Left ventricle myocardium superior (tissue), 1 donor: ENCODE results near the gene OSBPL1A. TPM values are rescaled to one million over a fixed set of nuclear protein-coding genes. Genes with fewer than 3 reads are reported as not detected.
"Not testable (repeated sequence)": the region's sequence is repeated elsewhere in the genome, so short reads cannot be mapped to it uniquely, and the experiment has no call there.

Source experiments
- ATAC-seq: fragments of 200-7000 bp; cut with Tn5 transposase; one replicate; pipeline ENCODE4 v1.9.1; 2020; ENCODE audit warnings: mild to moderate bottlenecking, moderate library complexity
- DNase-seq: peaks from one replicate; pipeline ENCODE4 v3.0.0-alpha.2; 2020
- intact Hi-C: fragments of 100-400 bp; cut with micrococcal nuclease; formaldehyde crosslinking; loops from one replicate; pipeline ENCODE4 v1.11.0; 2022
- total RNA-seq: library from RNA; stranded (reverse); fragmentation: NEBNext Ultra II Directional; extraction: Animal tissue kit (Norgen Biotek cat#: 25700); gene quantifications from one replicate; pipeline ENCODE4 v1.2.1, GENCODE V29; 2021
- donor health status: DM: no; HTN: yes; CAD: no; lungs with severe emphysema.

The OSBPL1A gene
- total RNA-seq, 1 donor from 2014 or later: 95.2 TPM

DNA sequence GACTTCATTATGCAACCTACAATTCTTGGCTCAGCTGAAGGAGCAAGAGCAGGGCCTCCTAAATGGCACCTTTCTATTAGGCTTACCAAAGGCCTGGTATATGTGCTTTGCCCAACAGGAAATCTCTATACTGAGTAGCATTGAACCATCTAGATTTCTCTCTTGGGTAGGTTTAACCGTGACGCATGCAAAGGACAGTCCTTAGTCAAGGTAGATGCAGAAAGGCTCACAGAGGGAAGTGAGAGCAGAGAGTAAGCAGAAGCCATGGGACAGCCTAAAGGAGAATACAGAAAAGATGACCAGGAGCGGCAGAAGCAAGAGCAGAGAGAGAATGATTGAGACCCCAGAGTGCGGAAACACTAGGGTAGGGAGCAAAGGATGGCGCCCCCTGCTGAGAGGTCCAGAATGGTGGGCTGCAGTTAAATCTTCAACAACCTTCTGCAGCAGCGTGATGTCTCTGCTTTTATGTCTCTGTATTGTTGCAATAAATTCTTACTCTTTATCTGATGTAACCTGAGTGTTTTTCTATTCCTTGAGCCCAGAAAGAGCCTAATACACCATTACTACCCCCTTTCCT, 4.7 kb upstream of the OSBPL1A start:
- intact Hi-C loops: no loop called here
- ATAC-seq: no peak
- no peak for DNase-seq

DNA sequence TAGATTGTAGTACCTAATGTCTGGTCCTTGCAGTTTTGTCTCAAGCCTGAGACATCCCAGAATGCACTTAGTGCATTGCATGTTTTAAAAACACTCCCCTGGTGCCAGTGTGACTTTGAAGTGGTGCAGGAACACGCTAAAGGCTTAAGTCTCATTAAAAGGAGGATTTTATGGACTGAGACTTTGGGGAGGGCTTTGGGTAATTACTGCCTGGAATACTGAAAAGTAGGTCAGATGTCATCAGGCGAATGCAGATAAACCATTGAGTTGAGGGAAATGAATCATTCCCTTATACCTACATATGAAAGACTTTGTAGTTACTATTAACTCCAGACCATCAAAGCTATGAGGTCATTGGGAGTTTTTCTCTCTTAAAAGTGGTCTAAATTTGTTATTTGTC, 3.0 kb upstream of the OSBPL1A start:
- intact Hi-C loops: no loop called here
- DNase-seq: no peak
- ATAC-seq: no peak

DNA sequence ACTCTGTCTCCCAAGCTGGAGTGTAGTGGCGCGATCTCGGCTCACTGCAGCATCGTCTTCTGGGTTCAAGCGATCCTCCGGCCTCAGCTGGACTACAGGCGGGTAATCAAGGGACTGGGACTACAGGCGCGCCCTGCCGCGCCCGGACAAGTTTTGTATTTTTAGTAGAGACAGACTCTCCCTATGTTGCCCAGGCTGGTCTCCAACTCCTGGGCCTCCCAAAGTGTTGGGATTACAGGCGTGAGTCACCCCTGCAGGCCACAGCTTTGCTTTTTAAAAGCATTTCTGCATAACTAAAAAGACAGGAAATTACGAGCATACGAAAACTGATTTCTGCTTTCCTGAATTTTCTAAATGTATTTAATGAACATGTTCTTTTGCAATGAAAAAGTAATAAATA, 916 bp upstream of the OSBPL1A start:
- intact Hi-C loops: no loop called here
- DNase-seq (no peak), ATAC-seq (no peak)

DNA sequence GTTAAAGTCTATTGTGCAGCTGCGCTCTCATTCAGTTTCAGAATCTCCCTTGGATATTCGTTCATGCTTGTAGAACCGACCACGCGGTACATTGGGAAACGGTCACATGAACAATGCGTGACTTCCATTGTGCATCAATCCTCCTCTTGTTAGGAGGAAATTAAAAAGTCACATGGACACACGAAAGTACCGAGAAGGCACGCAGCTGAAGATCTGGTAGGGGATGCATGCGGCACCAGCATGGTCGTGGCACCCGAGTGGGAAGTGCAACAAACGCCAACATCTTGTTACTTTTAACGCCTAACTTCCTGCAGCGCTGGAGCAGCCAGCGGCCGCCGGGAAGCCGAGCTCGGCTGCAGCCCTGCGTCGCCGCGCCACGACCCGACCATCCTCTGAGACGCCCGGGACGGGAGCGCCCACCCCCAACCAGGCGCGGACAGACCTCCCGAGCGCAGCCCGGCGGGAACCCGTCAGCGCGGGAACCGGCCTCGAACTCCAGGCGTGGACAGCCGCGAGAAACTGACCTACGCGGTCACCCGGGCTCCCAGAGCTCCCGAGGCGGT, 412 bp downstream of the OSBPL1A start:
- intact Hi-C loops: no loop called here
- ATAC-seq (peak; percentile 55), DNase-seq (no peak)

DNA sequence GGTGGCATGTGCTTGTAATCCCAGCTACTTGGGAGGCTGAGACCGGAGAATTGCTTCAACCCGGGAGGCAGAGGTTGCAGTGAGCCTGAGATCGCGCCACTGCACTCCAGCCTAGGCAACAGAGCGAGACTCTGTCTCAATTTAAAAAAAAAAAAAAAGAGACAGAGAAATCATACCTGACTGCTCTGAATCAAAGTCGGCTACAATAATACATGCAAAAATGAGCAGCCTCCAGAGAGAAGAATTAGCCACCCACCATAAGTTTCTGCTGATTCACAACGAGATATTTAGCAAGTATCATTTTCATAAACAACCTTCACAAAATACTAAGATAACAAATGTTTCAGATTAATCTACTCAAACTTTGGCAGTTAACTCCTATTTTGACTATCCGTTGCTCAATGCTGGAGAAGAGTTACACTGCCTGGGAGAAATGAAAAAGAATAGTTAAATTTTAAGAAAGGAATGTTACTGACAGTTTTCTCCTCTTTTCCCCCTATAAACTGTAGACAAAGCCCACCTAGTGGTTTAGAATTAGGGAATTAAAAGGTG, 1.5 kb downstream of the OSBPL1A start:
- intact Hi-C loops: no loop called here
- ATAC-seq (no peak), DNase-seq (no peak)

DNA sequence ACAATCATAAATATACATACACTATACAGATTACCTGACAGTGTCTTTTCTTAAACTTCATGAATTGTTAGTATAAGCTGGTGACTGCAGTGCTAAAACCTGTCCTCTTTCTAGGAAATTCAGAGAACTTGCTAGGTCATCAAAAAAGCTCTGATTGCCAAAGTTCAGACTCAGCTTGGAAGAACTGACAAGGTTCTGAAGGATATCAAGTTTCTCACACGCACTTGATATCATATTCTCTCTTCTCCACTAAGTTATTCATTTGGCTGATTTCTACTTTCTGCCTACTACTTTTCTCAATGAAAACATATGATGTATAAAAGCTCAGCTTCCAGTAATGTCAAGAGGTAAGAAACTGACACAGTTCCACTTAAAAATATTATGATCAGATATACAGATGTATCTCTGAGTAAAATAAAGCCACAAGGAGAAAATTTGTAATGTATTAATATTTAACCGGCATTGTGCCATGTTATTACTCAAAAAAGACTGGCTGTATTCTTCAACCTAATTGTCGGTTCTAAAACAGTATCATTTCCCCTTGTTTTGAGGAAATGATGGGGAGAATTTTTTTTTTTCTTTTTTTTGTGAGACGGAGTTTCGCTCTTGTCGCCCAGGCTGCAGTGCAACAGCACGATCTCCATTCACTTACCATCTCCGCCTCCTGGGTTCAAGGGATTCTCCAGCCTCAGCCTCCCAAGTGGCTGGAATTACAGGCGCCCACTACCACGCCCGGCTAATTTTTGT, 2.4 kb downstream of the OSBPL1A start:
- intact Hi-C loops: no loop called here
- ATAC-seq (no peak), DNase-seq (no peak)

DNA sequence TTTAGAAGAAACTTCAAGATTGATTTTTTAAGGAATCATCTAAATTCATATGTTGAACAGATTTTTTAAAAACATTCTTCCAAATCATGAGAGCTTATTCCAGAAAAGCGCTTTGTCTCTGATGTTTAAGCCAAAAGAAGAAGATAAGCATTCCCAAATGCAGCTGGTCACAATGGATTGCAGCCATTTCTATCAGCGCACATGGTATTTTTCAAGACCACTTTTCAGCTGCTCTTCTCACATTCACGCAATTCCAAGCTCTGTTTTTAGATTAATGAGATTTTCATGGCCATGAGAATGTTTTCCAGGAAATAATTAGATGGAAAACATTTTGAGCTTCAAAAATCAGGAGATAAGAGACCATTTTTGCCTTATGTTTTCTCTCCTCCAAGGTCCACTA, 8.7 kb downstream of the OSBPL1A start:
- intact Hi-C loops: no loop called here
- peak; percentile 40 for ATAC-seq

DNA sequence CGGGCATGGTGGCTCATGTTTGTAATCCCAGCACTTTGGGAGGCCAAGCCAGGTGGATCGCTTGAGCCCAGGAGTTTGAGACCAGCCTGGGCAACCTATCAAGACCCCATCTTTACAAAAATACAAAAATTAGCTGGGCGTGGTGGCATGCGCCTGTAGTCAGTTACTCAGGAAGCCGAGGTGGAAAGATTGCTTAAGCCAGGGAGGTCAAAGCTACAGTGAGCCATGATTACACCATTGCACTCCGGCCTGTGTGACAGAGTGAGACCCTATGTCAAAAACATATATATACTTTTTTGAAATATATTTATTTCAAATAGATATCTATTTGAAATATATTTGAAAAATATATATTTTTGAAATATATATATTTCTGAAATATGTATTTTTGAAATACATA, 10.9 kb downstream of the OSBPL1A start:
- intact Hi-C loops: no loop called here
- no peak for ATAC-seq
- no peak for DNase-seq

More for the DNA sequence above, 8.7 kb downstream of the OSBPL1A start:
- DNase-seq: no peak

DNA sequence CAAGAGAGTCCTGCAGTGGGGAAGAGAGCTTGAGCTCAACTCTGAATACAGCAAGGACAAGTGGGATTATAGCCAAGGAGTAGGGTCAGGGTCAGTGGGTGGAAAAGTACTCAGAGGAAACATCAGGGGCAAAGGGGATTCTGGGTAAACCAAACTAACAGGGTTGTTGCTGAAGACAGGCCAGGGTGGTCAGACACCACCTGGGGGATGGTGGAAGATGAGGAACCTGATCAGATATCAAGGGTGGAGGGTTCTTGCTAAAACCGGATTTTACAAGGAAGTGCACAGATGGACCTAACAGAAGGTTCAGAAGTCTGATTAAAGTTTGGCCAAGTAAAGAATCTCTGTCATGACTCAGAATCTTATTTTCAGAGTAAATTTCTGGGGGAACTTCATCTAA, 16.5 kb downstream of the OSBPL1A start:
- intact Hi-C loops: no loop called here
- no peak for ATAC-seq
- DNase-seq: no peak

DNA sequence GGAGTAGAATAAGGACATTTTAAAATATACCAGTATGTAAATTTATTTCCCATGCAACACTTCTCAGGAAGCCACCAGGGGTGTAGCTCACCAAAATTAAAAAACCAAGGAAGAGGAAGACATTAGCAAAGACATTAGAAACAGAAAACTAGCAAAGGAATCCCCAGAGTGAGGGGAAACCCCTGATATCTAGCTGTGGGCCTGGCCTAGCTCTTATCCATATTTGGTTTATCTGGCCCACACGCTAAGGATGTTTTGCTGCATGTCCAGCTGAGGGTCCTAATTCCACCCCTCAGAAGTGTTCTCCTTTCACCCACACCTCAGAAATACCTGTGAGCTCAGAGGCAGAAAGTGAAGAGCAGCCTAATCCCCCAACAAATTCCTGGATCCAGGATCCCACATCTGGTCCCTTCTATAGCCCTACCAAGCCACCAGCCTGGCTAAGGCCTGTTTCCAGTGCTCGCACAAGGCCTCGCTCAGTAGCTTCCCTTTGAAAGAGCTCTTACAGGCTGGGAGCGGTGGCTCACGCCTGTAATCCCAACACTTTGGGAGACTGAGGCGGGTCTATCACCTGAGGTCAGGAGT, 17.4 kb downstream of the OSBPL1A start:
- no peak for ATAC-seq
- intact Hi-C loops: no loop called here
- DNase-seq: no peak

DNA sequence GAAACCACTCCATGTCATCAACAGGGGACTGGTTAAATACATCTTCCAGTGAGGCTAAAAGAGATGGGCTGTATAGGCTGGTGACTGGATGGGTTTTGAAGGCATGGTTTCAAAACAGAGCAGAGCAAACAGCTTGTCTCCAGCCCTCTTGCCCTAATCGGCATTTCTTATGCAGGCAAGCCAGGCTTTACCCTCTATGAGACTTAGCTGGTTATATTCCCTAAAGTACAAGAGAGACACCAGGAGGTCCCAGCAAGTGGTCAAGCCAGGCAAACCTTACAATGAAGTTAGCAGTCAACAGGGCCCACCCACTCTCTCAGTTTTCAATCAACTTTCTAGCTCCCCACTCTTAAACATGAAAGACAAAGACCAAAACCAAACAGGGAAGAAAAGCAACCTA, 19.0 kb downstream of the OSBPL1A start:
- no peak for ATAC-seq
- no peak for DNase-seq
- intact Hi-C loops: no loop called here

DNA sequence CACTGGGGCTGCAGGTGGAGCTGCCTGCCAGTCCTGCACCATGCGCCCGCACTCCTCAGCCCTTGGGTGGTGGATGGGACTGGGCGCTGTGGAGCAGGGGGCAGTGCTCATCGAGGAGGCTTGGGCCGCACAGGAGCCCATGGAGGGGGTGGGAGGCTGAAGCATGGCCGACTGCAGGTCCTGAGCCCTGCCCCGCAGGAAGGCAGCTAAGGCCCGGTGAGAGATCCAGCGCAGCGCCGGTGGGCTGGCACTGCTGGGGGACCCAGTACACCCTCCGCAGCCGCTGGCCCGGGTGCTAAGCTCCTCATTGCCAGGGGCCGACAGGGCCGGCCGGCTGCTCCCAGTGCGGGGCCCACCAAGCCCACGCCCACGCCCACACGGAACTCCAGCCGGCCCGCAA, 21.1 kb downstream of the OSBPL1A start:
- DNase-seq, ATAC-seq, intact Hi-C loops: not testable (repeated sequence)

DNA sequence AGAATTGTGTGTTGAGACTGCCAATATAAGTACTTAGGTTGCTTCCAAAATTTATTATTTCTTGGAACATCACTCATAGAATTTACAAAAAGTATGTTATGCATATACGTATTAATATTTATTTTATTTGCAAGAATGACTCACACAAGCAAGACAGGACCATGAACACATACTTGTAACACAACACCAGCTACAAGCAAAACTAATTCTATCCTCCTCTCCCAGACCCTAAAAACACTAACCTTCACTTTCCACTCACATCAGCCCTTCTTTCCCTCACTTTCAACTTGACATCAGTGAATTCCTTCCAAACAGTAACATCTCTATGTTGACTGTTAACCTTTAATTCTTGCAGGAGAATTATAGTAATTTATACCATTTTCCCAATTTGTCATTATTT, 24.3 kb downstream of the OSBPL1A start:
- DNase-seq: no peak
- ATAC-seq: no peak
- intact Hi-C loops: no loop called here

DNA sequence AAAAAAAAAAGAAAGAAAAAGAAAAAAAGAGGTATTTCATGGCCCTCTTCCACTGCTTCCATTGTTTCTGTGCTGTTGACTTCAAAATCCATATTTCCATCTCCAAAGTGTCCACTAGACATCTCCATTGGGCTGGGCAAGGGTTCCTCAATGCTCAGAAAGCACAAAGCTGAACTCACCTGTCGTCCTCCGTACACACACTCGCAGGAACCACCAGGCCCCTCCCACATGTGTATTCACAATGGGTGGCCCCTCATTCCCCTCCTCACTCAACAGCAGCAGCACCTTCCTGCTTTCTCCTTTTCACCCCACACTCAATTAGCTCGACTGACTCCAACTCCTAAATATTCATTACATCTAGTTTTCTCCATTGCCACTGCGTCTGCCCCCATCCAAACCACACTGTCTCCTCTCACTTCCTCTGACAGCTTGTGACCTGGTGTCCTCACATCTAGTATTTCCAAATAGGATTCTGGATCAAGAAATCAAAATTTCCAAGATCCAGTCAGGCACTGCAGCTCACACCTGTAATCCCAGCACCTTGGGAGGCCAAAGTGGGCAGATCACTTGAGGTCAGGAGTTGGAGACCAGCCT, 25.2 kb downstream of the OSBPL1A start:
- ATAC-seq (no peak), DNase-seq (no peak)
- intact Hi-C loops: no loop called here

DNA sequence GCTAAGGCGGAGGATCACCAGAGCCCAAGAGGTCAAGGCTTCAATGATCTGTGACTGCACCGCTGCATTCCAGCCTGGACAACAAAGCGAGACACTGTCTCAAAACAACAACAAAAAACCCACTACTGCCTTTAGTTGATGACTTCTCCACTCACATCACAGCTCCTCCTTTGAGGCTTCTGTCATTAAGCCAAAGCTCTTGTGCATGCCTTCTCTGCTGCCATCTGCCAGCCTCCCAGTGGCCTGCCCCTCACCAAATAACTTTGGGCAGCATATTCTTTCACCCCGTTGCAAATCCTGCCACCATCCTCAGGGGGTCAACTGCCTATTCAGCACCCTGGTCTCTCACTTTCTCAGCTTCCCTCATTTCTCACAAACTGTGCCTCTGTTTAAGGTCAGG, 27.5 kb downstream of the OSBPL1A start:
- DNase-seq (no peak), ATAC-seq (no peak)
- intact Hi-C loops: no loop called here

DNA sequence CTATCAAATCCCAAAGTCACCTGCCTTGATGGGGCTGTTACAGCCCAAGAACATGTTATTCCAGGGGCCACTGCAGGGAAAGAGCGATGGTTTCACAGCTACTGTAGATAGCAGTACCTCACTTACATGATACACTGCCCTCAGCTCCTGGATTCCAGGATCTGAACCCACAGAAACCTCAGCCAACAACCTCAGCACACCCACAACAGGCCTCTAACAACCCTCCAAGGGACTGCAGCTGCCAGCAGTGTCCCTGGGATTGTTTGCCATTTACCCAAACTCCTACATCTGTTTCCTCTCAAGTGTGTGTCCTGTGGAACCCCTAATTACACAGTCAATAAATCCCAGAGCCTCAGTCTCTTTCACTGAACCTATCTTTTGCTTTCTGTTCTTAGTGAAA, 28.2 kb downstream of the OSBPL1A start:
- no peak for ATAC-seq
- DNase-seq: no peak

DNA sequence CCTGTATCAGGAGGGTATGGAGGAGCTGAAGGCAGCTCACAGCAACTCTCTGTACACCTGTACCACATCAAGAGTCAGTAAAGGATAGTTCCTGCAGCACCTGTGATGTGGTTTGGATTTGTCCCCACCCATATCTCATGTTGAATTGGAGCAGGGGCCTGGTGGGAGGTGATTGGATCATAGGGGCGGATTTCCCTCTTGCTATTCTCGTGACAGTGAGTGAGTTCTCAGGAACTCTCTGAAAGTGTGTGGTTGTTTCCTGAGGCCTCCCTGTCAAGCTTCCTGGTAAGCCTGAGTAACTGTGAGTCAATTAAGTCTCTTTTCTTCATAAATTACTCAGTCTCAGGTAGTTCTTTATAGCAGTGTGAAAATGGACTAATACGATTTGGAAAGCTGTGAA, 28.9 kb downstream of the OSBPL1A start:
- intact Hi-C loops: no loop called here
- DNase-seq (no peak), ATAC-seq (no peak)

More for the DNA sequence above, 28.2 kb downstream of the OSBPL1A start:
- intact Hi-C loops: no loop called here

DNA sequence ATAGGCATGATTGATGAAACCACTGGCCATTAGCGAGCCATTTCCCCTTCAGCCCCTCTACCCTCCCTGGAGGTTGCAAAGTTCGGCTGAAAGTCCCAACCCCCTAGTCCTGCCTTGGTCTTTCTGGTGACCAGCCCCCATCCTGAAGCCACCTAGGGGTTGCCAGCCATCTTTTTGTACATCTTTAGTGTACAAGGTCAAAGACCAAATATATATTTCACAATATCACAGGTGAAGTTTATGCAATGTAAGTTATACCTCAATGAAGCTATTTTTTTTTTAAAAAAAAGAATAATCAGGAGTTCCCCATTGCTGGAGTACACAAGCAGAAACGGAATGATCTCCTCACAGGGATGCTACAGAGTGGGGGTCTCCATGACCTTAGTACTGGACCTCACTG, 31.3 kb downstream of the OSBPL1A start:
- DNase-seq (no peak), ATAC-seq (no peak)
- intact Hi-C loops: no loop called here

DNA sequence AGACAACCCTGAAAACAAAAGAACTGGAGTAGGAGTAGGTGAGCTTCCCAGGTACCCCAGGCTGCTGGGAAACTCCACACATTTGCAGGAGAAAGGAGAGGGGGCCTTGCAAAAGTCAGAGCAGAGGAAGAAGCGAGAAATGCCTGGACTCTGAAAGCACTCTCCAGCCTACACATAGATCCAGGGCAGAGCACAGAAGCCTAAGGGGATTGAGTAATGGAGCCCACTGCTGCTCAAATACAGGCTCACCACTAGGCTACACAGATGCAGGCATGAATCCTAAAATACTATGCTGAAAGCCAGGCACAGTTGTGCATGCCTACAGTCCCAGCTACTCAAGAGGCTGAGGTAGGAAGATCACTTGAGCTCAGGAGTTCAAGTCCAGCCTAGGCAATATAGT, 33.4 kb downstream of the OSBPL1A start:
- ATAC-seq (no peak), DNase-seq (no peak)

DNA sequence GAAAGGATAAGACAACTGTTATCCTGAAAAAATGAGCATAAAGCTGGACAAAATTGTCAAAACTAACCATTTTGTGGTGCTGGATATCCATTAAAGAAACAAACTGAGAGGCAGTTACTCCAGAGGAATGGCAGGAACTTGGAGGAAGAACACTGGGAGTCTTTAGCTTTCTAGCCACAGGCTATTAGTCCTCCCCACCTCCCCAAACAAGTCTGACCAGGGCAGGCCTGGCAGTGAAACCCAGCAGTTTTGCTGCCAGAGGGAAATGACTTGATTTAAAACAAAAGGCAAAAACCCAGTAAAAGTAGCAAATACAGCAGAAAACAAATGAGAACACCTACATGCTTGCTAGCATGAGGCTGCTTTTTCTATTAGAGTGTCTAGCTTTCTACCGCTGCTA, 34.9 kb downstream of the OSBPL1A start:
- no peak for DNase-seq
- ATAC-seq: no peak
- intact Hi-C loops: loop anchor here (5.0 kb wide), 1 partner anchor 125 kb away; no protein-coding TSS in a partner anchor

More for the DNA sequence above, 33.4 kb downstream of the OSBPL1A start:
- intact Hi-C loops: loop anchor here (5.0 kb wide), 1 partner anchor 123 kb away; no protein-coding TSS in a partner anchor
